NCI-H1092 treated with DMSO at 0.1 percent for 48 hours (cell line): ENCODE data around the gene ARHGEF18.
"Not testable (repeated sequence)": the region's sequence is repeated elsewhere in the genome, so short reads cannot be mapped to it uniquely, and the experiment has no call there.

Experiments
- DNase-seq: peaks from one replicate; lab custom pipeline; 2025; lab: John Stamatoyannopoulos, UW

ARHGEF18 gene

DNA sequence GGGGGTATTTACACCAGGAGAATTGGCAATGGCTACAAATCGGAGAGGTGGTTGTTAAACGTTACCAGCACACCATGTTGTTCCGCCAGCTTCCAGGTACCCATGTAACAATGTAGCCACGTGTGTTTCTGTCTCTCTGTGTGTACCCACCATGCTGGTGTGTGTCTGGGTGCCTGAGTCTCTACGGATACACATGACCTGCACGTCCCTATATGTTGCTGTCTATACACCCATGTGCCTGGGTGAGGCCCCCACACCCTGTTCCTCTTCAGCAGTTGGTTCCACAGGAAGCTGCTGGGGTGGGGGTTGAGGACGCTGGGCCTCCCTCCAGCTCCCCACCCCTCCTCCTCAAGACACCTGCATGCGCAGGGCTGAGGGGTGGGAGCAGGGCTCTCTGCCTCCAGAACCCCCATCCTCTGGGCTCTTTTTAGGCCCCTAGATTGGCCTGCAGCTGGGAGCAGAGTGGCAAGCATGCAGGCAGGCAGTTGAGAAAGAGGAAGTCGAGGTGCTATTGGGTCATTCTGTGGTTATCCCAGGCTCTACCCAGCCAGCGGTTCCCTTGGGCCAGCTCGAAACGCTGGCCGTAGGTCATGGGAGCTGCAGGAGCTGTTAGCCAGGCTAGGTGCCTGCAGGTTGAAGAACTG lies at the start of gene ARHGEF18:
Gene ARHGEF18, plus strand, starts transcription at position 351 of the 644 bp plus-strand sequence. CDS start 13,954 bp downstream, outside the sequence.
- DNase-seq, result no peak

DNA sequence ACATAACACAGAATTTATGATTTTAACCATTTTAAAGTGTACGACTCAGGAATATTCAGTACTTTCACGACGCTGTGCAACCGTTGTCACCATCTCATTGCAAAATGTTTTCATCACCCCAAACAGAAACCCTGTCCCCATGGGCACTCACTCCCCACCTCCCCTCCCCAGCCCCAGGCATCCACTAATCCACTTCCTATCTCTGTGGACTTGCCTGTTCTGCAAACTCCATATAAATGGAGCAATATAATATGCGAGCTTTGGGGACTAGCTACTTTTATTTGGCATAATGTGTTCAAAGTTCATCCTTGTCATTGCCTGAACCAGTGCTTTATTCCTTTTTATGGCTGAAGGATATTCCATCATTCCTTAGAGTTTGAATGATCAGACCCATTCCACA lies 47.2 kb upstream of the ARHGEF18 start:
- no peak for DNase-seq

DNA sequence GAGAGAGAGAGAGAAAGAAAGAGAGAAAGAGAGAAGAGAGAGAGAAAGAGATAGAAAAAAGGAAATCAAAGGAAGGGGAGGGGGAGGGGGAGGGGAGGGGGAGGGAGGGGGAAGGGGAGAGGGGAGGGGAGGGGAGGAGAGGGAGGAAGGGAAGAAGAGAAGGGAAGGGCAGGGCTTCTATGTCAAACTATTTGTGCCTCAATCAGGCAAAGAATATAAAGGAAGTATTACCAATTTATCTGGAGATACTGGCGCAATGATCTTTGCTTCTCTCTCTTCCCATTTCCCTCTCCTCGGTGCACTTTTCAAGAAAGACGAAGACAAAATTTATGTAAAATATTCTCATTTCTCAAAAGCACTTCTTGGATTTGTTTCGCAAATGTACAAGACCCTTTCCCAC lies 45.3 kb upstream of the ARHGEF18 start:
- no peak for DNase-seq

DNA sequence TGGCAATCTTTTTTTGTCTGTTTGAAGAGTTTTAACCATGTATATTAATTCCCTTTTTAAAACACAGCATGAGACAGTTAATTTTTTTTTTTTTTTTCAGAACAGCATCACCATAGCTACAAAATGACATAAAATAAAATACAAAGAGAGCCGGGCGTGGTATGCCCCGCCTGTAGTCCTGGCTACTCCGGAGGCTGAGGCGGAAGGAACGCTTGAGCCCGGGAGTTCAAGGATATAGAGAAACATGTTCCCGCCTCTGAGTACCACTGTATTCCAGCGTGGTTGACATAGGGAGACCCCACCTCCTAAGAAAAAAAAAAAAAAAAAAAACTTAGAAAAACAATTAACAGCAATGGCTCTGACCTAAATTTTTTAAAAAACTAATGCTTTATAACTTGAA lies 44.5 kb upstream of the ARHGEF18 start:
- no peak for DNase-seq

DNA sequence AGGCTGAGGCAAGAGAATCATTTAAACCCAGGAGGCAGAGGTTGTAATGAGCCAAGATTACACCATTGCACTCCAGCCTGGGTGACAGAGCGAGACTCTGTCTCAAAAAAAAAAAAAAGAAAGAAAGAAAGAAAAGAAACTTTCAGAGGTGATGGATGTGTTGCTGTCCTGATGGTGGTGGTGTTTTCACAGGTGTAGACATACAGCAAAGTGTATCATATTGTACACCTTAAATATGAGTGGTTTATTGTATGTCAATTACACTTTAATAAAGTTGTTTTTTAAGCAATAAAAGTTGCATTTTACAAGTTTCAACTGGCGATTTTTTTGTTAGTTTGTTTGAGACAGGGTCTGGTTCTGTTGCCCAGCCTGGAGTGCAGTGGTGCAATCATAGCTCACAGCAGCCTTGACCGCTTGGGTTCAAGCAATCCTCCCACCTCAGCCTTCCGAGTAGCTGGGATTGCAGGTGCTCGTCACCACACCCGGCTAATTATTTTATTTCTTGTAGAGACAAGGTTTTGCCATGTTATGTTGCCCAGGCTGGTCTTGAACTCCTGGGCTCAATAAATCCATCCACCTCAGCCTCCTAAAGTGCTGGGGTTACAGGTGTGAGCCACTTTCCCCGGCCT lies 41.0 kb upstream of the ARHGEF18 start:
- no peak for DNase-seq

DNA sequence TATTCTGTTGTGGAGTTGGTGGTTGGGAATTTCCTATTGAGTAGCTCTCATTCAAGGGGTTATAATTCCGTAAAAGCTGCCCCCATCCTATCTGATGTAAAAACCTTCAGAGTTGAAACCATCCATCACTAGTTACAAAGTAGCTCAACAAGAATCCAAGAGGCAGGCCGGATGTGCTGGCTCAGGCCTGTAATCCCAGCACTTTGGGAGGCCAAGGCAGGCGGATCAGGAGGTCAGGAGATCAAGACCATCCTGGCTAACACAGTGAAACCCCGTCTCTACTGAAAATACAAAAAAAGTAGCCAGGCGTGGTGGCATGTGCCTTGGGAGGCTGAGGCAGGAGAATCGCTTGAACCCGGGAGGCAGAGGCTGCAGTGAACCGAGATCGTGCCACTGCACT lies 40.4 kb upstream of the ARHGEF18 start:
- not testable (repeated sequence) for DNase-seq

DNA sequence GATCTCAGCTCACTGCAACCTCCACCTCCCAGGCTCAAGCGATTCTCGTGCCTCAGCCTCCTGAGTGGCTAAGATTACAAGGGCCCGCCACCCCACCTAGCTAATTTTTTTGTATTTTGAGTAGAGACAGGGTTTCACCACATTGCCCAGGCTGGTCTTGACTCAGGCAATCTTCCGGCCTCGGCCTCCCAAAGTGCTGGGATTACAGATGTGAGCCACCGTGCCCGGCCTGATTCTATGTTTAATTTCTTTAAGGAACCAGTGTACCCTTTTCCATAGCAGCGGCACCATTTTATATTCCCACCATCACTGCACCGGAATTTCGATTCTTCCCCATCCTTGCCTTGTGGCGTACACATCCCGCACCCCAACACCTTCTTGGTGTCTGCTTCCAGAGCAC lies 36.8 kb upstream of the ARHGEF18 start:
- no peak for DNase-seq

DNA sequence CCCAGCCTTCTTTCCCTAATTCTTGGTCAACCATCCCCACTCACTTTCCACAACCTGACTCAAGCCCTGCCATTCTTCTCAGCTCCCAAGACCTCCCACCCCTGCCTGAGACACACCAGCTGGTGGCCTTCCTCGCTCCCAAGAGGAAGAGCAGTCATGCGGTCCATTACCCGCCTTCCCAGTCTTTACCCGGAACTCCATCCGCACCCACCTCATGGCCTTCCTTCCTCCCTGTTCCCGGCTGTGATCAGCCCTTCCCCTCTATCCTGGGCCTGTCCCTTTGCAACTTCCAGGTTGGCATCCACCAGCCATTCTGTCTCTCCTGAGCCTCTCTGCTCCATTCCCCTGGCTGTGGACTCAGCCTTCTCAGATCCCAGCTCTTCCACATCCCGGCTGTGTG lies 35.9 kb upstream of the ARHGEF18 start:
- no peak for DNase-seq

DNA sequence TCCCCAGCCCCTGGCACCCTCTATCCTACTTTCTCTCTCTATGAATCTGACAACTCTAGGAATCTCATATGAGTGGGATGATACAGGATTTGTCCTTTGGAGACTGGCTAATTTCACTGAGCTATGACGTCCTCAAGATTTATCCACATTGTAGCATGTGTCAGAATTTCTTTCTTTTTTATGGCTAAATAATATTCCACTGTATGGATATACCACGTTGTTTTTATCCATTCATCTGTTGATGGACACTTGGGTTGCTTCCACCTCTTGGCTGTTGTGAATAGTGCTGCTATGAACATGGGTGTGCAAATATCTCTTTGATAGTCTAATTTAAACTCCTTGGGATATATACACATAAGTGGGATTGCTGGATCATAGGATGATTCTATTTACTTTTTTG lies 30.6 kb upstream of the ARHGEF18 start:
- no peak for DNase-seq

DNA sequence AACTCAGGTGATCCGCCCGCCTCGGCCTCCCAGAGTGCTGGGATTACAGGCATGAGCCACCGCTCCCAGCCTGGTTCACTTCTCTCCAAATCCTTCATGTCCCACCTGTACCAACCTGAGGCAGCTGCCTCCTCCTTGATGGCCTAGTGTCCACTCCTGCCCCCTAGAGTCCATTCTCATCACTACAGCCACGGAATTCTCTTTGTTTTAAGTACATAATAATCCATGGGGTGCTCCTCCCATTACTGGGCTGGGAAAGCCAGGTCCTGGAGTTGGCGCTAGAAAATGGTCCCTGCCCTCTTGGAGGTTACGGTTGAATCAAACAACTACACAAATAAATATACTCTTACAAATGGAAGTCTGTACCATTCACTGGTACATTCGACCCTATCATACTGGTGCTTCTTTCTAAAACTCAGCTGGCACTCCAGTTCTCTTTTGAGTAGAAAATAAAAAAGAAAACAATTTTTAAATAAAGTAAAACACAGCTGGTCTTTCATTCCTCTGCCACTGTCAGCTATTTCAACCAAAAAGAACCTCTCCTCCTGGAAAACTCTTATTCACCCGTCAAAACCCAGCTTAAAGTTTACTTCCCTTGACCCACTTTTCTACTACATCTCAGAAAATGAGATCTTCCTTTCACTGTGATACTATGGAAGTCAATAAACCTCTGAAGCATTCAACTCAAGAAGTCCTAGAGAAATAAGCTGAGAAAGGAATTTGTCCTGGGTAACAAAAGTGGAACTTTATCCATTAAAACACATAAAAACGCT lies 22.4 kb upstream of the ARHGEF18 start:
- DNase-seq, result peak; percentile 3

DNA sequence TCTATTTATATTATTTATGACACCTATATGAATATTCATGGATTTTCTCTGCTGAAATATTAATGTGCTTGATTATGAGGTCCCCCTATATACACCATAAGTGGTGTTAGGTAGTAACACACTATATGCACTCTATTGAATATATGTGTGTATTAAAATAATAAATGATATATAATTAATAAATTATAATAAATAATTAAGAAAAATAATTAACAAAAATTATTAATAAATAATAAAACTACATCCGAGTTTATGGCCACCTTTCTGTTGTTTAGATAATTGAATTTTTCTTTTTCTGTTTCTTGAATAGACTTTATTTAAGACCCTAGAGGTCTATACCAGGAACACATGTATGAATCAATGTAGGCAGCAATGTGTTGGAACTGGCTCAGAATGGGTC lies 20.9 kb upstream of the ARHGEF18 start:
- no peak for DNase-seq

DNA sequence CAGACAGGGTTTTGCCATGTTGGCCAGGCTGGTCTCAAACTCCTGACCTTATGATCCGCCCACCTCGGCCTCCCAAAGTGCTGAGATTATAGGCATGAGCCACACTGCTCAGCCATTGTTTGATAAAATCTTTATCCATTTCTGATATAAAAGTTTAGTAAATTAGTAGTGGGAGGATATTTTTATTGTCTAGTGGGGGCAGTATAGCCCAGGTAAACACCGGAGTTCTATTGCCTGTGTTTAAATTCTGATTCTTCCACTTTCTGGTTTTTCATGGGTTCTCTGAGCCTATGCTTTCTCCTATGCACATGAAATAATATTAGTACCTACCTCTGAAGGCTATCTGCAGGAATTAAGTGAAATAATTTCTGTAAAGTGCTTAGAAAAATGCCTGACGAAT lies 20.1 kb upstream of the ARHGEF18 start:
- no peak for DNase-seq

DNA sequence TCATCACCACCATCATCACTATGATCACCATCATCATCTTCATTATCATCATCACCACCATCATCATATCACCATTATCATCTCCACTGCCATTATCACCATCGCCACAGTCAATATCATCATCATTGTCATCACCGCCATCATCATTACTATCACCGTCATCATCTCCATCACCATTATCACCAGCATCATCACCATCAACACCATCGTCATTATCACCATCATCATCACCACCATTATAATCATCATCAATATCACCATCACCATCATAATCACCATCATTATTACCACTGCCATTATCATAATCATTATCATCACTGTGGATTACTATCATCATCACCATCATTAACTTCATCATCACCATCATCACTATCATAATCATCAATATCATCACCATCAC lies 17.3 kb upstream of the ARHGEF18 start:
- DNase-seq, result no peak

DNA sequence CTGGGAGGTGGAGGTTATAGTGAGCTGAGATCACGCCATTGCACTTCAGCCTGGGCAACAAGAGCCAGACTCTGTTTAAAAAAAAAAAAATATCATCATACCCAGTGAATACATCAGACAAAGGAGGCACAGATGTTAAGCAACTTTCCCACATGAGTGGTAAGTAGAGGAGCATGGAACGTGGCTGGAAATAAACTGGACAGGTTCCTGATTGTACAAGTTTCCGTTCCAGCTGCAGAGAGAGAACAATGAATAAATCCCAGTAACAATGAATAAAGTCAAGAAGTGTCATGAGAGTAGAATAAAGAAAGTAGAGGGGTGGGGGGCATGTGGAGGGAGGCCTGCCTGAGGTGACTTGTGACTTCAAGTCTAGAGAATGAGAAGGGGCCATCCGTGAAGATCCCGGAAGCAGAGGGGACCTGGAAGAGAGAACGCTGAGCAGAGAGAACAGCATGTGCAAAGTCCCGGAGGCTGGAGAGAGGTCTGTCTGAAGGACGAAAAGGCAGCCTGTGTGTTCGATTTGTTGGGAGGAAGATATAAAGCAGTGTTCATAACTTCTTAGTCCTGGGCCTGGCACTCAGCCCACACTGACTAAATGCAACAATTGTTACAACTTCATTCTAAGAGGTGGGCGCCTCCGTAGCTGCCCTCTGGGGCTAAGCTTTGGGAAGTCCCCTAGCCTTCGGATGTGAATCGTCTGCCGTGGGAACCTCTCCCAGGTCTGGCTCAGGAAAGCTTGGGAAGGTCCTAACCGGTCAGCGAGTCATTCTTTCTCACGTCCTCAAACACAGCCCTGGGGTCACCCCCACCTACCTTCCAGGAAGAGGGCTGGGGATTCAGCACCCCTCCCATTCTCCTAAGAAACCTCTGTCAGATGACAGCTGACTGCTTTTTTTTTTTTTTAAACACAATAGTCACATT lies 15.3 kb upstream of the ARHGEF18 start:
- DNase-seq, result no peak

DNA sequence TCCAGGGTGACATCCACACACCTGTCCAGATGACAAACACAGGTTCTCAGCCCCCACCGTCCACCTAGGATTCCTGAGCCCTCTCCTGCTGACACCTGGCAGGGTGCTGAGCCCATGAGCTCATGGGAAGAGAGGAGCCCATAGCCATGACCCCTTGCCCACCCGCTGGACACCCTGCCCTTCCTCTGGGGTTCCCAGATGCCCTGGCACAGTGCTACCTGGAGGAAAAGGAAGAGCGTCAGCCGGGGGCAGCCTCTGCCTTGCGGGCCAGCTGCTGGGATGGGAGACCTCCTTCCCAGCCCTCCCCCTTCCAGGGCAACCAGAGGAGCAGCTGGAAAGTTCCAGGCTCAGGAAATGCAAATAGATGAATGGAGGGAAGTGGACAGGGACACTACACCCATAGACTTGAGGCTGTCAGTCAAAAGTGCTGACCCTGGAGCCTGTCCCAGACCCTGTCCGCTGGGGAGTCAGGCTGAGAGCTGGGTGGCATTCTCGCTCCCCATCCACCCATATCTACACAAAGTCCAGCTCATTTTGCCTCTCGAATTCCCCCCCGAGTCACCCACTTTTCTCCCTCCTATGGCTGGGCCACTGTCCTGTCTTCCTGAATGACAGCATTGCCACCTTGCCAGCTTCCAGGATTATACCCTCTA lies 12.3 kb upstream of the ARHGEF18 start:
- DNase-seq, result no peak

DNA sequence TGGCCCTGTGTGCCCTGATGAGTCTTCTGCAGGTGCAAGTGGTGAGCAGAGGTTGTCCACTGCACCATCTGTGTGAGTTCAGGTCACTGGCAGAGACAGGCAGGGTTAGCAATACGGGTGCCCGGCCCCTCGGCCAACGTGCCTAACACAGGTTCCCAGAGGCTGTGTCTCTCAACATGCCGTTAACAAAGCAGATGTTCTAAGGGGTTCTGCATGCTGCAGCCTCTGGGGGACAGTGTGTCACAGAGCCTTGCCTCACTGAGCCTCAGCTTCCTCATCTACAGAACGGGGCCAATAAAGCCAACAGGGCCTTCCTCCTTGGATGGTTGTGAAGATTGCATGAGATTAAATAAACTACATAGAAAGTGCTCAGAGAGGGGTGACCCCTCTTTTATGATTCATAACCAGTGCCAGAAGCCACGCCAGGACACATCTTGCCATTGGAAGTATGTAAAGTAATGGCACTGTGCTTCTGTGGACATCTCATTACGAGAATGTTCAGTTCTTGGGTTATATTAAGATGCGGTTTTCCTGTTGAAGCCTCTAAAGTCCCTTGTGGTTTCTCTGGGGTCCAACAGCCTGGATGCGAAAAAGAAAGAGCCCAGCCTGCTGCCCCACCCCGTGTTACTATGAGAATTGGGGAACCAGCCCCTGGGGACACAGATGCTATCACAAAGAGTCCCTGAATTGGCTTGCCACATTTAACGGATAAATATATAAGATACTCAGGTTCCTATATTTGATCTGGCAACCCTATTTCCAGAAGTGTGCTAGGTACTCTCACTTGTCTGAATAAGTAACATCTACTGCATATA lies 11.2 kb upstream of the ARHGEF18 start:
- DNase-seq, result no peak

DNA sequence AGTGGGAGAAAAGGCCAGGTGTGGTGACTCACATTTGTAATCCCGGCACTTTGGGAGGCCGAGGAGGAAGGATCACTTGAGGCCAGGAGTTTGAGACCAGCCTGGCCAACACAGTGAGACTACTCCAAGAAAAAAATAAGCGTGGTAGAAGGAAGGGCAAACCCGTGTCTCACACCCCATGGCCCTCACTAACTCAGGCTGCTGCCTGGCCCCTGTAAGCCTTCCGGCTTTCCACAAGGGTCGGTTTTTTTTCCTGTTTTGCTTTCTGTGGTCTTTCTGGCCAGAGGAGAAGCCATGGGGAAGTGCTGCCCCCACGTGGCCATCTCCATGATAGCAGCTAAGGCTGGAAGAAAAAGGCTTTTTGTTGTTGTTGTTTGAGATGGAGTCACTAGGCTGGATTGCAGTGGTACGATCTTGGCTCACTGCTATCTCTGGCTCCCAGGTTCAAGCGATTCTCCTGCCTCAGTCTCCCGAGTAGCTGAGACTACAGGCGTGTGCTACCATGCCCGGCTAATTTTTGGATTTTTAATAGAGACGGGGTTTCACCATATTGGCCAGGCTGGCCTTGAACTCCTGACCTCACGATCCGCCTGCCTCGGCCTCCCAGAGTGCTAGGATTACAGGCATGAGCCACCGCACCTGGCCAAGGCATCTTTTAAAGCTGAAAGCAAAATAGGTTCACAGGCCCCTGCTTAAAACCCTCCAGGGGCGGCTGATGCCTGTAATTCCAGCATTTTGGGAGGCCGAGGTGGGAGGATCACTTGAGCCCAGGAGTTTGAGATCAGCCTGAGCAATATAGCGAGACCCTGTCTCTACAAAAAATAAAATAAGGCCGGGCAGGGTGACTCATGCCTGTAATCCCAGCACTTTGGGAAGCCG lies 7.5 kb upstream of the ARHGEF18 start:
- peak; percentile 52 for DNase-seq

DNA sequence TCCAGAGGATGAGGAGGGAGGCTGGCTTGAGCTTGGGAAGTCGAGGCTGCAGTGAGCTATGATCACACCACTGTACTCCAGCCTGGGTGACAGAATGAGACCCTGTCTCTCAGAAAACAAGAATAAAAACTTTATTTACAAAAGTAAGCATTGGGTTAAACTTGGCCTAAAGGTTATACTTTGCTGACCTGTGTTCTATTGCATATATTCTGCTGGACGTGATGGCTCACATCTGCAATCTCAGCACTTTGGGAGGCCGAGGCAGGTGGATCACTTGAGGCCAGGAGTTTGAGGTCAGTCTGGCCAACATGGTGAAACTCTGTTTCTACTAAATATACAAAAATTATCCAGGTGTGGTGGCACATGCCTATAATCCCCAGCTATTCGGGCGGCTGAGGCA lies 6.6 kb upstream of the ARHGEF18 start:
- DNase-seq, result no peak

DNA sequence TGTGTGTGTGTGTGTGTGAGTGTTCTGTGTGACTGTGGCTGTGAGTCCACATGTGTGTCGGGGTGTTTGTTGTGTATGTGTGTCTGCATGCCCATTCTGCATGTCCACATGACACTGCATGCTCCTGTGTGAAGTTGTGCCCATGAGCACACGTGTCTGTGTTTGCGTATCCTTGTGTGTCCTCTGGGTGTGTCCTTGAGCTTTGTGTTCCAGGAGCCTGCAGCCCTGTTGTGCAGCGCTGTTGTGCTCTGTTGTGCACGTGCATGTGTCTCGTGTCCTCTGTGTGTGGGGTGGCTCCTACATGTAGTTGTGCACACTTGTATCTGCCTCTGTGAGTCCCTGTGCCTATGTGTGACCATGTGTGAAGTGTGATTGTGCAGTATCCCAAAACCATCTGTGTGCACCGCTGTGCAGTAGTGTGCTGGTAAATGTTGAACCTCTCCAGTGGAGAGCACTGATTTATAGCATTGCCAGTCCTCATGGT lies 2.2 kb upstream of the ARHGEF18 start:
- no peak for DNase-seq

DNA sequence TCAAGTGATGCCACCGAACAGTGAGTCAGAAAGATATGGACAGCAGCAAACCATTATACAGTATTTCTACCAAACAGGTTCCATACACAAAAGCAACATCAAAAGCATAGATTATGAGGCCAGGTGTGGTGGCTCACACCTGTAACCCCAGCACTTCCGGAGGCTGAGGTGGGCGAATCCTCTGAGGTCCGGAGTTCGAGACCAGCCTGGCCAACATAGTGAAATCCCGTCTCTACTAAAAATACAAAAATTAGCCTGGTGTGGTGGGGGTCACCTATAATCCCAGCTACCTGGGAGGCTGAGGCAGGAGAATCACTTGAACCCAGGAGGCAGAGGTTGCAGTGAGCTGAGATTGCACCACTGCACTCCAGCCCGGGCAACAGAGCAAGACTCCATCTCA lies 1.7 kb upstream of the ARHGEF18 start:
- not testable (repeated sequence) for DNase-seq
